HG03108 (cell line): ENCODE data around the gene FZD1.
"Not testable (repeated sequence)": the region's sequence is repeated elsewhere in the genome, so short reads cannot be mapped to it uniquely, and the experiment has no call there.

Experiments used
- ATAC-seq: cut with Tn5 transposase; IDR thresholded peaks from one replicate; pipeline ENCODE4 v1.9.1; 2021; ENCODE audit warnings: moderate library complexity; ENCODE audit not compliant: unreplicated experiment

The FZD1 gene

DNA sequence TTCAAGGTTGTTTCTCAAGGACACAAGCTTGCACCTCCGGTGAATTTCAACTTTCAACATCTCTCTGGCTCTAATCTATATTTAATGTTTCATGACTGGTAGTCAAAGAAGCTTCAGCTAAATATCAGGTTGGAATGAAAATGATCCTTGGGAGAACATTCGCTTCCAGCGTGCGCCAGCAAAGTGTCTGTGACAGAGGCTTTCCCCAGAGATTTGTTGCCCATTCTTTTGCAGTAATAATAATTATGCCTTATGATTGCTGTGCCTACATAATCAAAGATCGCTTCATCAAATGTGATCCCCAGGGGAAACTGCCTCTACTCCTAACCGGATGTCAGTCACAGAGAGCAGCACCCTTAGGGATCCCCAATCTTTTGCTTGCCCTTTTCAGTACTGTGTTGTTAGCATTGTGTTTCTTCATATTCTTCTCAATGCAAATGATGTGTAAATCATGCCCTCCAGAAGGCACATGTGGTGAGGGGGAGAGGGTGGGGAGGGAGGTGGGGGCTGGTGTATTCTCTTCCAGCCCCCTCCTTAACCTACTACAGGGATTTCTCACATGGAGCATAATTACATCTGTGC lies 30.5 kb downstream of the FZD1 start:
- ATAC-seq, result no peak

DNA sequence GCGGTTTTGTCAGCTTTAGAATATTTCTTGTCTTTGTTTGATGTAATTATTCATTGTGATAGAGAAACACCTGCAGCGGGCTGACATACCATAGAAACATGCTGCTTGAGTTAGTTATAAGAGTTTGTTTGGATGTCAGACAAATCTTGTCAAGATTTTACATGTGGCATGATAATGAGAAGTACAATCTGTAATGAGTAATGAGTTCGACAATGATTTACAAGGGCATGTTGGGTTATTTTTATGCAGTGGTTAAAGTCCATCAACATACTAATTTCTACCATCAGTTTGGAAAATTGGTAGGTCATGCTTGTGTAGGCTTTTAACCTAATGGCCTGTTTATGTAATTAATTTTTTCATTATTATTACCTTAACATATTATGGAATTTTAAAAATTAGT lies 31.3 kb downstream of the FZD1 start:
- no peak for ATAC-seq

DNA sequence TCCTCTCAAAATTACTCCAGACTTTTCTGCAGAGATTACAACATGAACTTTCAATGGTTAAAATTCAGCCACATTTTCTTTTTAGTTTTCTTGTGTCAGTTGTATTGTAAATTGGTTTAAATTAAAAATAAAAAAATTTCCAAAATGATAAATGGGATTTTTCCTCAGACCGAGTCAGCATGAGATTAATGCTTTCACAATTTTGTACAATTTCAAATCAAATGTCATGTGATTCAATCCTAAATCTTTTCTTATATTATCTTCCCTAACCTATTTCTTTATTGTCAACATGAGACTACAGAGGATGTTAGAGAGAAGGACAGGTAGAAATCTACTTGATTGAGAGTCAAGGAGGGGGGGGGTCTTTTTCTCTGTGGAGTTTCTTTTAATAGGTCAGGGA lies 33.7 kb downstream of the FZD1 start:
- ATAC-seq, result no peak

DNA sequence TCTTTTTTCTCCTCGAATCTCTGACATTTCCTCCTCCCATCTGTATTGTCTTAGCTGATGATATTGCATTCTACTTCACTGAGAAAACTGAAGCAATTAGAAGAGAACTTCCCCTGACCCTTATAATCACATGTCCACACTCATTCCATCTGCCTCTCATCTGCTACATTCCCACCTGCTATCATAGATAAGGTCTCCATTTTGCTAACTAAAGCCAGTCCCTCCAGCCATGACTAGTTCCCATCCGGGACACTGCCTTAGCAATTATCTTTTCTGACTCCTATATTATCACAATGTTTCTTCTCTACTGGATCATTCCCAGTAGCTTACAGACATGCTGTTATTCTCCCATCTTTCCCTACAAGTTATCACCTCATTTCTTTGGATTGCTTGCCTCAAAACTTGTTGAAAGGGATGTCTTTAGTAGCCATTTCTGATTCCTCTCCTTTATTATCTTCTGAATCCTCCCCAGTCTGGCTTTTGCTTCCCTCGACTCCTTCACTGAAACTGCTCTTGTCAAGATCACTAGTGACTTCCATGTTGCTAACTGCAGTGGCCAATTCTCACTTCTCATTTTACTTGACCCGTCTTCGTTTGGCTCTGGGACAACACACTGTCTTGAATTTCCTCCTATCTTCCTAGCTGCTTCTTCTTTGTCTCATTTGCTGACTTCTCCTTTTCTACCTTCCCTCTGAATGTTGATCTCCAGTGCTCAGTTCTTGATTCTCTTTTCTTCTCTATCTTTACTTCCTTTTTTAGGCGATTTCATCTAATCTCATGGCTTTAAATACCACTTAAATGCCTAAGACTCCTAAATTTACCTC lies 35.9 kb downstream of the FZD1 start:
- ATAC-seq, result no peak

DNA sequence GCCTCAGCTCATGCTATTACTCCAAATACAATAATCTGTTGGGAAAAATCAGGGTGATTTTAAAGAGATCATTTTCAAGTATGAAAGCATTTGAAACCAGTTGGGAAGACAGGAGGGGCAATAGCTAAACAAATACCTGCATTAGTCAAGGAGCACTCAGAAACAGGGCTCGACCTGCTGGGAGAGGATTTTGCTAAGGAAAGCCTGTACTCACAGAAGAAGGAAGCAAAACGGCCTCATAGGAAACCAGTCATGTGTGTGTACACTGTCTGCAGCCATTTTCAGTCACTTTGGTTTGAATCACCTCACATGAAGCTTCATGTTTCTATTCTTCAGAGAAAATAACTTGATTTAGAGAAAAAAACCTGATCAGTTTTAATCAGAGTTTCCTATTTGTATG lies 38.6 kb downstream of the FZD1 start:
- ATAC-seq, result no peak

DNA sequence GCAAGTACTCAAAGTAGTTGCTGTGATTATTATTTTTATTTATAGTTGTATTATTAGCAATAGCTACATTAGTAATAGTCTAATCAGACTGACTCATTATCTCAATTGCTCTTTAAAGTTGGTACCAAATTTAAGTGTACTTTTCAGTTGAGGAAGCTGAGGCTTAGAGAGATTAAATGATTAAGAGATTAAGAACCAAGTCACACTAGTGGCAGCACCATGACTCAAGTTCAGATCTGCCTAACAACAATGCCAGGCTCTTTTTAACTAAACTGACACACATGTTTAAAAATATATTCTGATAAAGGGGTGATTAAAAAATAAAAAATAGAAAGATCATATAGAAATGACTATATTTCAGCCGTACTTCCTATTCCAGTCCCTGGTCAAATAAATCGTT lies 42.0 kb downstream of the FZD1 start:
- no peak for ATAC-seq

DNA sequence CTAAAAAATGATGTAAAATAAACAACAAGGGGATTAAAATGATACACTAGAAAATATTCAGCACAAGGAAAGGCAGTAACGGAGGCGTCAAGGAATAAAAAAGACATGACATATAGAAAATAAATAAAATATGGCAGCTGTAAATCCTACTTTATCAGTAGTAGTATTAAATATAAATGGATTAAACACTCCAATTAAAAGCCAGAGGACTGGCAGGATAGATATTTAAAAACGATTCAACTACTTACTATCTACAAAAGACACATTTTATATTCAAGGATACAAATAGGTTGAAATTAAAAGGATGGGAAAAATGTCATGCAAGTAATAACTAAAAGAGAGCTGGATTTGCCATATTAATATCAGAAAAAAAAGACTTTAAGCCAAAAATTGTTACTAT lies 43.2 kb downstream of the FZD1 start:
- no peak for ATAC-seq

DNA sequence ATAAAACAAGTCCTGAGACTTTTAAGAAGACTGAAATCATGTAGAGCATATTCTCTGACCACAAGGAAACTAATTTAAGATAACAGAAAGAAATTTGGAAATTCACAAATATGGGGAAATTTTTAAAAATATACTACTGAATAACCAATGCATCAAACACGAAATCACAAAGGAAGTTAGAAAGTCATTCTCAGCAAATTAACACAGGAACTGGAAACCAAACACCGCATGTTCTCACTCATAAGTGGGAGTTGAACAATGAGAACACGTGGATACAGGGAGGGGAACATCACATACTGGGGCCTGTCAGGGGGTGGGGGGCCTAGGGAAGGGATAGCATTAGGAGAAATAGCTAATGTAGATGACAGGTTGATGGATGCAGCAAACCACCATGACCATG lies 44.0 kb downstream of the FZD1 start:
- not testable (repeated sequence) for ATAC-seq

DNA sequence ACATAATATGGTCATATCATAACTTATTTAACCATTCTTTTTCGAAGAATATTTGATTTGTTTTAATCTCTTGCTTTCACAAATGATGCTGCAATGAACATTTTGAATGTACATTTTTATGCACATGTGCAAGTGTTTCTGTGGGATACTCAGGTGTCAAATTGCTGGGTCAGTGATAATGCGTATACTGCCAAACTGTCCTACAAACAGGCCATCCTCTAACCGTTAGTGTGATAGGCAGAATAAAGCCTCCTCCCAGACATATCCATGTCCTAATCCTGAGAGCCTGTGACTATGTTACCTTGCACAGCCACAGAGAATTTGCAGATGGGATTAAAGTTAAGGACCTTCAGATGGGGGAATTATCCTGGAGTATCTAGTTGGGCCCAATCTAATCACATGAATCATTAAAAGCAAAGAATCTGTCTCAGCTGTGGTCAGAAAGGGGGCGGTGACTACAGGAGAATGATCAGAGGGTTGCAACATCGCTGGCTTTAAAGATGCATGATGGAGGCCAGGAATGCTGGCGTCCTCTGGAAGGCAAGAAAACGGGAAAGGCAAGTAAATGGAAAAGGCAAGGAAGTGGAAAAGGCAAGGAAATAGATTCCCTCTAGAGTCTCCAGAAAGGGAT lies 46.7 kb downstream of the FZD1 start:
- ATAC-seq, result no peak

DNA sequence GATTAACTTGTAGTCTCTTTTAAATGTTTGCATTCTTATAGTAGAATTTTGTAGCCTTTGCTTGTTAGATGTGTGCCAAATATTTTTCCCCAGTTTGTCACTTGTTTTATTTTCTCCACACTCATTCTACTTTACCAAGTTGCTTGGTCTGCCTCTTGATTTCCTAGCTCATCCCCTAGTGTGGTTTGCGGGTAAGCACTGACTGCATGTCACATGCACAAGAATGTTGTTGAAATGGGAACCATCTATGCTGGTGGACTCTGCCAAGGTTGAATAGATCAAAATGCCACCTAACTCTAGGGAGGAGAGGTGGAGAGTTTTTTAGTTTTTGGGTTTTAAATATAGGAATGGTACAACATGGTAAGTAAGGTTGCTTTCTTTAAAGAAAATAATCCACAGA lies 47.6 kb downstream of the FZD1 start:
- no peak for ATAC-seq

DNA sequence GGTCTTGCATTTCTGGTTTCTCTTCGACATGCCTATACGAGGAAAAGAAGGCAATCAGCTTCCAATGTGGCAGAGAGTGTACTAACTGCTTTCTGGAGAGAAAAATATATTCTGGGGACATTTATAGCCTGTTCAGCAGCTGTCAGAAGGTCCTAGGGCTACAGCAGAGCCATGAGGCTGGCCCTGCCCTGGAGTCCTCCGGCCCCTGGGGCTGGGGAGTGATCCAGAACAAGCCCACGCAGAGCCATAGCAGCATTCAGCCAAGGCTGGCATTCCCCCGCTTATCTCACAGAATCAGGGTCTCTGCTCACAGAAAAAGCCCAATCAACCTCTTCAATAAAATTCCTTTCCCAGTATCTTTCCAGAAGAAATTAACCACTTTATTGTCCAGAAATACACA lies 48.9 kb downstream of the FZD1 start:
- ATAC-seq, result no peak

DNA sequence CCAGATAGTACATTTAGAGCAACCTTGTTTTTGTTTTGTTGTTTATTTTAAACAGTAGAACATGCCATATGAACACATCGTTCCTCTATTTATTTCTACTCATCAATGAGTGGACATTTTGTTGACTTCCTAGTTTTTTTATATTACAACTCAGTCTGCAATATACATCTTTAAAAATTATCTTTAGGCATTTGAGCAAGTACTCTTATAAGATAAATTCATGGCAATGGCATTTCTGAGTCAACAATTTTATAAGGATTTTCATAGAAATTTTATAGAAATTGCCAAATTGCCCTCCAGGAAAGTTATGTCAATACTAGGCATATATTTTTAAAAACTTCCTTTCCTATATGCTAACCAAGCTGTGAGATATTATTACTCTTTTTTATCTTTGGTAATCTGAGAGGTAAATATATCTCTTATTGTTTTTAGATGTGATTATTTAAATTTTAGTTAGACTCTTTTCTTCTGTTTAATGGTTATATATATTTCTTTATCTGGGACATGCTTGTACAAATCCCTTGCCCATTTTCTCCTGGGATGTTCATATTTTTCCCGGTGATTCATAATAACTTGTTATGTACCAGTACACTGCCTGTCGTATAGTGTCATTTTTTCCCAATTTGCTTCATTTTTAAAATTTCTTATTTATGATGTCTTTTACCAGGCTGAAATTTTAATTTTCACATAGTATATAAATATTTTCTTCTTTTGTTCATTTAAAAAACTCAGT lies 50.5 kb downstream of the FZD1 start:
- no peak for ATAC-seq

DNA sequence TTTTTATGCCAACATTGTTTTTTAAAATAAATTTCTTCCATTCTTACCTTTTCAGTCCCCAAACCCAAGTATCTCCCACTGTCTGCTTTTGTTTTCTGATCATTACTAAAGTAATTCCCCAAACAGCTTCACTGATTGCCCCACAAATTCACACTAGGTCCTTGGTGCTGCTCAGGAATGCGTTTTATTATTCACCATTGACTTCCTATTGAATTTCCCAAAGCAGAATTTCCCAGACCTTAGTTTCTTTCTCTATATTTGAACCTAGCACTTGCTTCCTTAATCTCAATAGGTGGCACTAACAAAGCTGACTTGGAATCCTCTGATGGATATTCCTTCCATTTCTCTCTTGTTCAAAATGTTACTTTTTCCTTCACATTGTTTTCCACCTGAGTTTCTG lies 52.2 kb downstream of the FZD1 start:
- no peak for ATAC-seq

DNA sequence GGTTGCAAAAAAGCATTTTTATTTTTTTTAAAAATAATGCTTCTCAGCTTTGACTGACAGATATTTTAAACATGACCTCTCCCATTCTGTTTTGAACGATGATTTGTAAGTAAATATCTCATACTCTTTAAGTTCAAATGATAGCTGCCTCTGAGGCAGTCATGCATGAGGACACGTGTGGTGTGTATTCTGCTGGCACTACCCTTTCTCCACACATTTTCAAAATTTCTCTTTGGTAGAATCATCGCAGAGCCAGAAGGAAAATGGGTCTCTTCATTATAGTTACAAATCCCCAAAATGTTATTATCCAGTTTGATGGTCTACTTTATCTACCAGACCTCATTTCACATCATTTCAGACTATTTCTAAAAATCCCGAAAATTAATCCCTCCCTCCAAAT lies 55.1 kb downstream of the FZD1 start:
- no peak for ATAC-seq

DNA sequence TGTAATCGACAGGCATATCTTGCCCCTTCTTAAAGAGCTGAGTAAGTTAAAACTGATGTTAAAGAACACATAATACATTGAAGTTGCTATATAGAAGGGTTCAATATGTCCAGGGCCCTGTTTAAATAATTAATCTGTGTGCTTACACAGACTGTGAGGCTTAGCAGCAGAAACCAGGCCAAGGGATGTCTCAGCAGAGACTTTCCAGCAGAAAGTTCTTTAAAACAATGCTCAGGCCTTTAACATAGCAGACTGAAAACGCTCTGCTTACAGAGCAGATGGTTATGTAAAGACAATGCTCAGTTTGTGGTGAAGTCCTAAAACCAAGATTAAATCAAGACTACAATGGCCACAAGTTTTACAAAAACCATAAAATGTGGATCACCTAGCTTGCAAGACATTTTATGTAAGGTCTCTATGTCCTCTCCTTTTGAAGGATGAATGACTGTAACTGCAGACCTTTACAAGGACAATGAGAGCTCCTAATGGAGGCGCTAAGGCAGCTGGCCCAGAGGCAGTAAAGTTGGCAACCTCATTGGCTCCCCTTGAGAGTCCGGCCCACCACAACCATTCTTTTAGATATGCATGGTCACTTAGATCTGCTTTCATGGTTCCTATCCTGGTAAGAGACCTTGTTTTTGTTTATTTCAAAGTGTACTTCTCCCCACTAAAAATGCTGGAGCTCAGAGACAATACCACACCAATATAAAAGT lies 56.3 kb downstream of the FZD1 start:
- ATAC-seq, result no peak
